ENCODE data around the gene DBI. TPM values are rescaled to one million over a fixed set of nuclear protein-coding genes. Genes with fewer than 3 reads are reported as not detected.

Gene DBI
- polyA plus RNA-seq (ENCODE audit: insufficient read length in 4 of 4) = 100 to 1,000 TPM; 234 to 281 (median 238) TPM

GRCh38 chr2:119366649-119367471 lies at the start of gene DBI, which contains the start of gene C2orf76:
Gene DBI, plus strand, starts transcription at chr2:119366977. Its CDS starts 75 bp downstream, at chr2:119367052.
Gene C2orf76, minus strand, starts transcription at chr2:119366834. Its CDS starts 26,875 bp downstream, at chr2:119339959.
- DNase-seq (ENCODE audit: low read depth in 4 of 4, low spot score in 2 of 4) = peak; percentile 81 to 91 (median 86)

GRCh38 chr2:119317554-119317953 lies 49.2 kb upstream of the DBI start:
- DNase-seq (ENCODE audit: low read depth in 4 of 4, low spot score in 2 of 4) = no peak

GRCh38 chr2:119319593-119319992 lies 47.2 kb upstream of the DBI start:
- no peak for DNase-seq (ENCODE audit: low read depth in 4 of 4, low spot score in 2 of 4)

DNA sequence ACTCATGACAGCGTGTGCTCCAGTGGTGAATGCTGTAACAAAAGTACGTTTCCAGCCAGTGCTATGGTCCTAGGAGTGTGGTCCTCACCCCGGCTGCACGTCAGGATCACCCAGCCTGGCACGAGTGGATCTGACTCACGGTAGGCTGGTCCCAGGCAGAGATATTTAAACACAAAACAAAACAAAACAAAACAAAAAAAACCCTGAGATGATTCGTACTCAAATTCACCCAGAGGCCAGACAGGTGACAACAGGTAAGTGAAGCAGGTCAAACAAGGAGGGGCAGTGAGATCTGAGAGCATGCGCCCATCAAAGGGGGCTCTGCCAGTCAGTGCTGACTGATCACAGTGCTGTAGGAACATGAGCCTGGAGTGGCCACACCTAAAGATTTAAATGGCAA lies 43.3 kb upstream of the DBI start:
- DNase-seq (ENCODE audit: low read depth in 4 of 4, low spot score in 2 of 4) = no peak

DNA sequence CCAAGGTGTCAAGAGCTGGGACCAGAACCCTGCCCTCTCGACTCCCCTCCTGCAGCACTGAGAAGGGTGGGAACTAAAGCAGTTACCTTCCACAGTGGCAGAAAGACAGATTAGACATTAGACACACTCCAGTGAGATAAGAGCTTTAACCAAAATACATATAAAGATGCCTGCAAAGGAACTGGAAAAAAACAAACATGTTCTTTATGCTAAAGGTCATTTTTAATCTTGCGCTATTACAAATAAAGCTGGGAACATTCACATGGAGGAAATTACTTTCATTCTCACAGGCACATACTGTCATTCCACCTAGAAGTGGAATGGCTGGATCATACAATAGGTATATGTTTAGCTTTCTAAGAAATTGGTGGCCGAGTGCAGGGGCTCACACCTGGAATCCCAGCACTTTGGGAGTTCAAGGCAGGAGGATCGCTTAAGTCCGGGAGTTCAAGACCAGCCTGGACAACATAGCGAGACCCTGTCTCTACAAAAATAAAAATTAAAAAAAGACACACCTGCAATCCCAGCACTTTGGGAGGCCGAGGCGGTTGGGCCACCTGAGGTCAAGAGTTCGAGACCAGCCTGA lies 42.0 kb upstream of the DBI start:
- no peak for DNase-seq (ENCODE audit: low read depth in 4 of 4, low spot score in 2 of 4)

DNA sequence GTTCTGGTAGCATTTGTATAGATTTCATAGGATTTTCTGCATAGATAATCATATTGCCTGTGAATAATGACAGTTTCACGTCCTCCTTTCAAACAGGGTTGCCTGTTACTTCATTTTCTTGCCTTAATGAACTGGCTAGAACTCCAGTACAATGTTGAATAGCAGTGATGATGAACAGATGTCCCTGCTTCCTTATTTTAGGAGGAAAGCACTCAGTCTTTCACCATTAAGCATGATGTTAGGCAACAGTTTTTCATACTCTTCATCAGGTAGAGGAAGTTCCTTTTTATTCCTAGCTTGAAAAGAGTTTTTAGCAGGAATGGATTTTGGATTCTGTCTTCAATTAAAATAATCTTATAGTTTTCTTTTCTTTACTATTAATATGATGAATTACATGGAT lies 39.8 kb upstream of the DBI start:
- no peak for DNase-seq (ENCODE audit: low read depth in 4 of 4, low spot score in 2 of 4)

- DNase-seq (ENCODE audit: low read depth in 4 of 4, low spot score in 2 of 4) = no peak
Observed at GRCh38 chr2:119327431-119327830, 39.3 kb upstream of the DBI start.

- no peak for DNase-seq (ENCODE audit: low read depth in 4 of 4, low spot score in 2 of 4)
Observed at GRCh38 chr2:119332953-119333352, 33.8 kb upstream of the DBI start.

DNA sequence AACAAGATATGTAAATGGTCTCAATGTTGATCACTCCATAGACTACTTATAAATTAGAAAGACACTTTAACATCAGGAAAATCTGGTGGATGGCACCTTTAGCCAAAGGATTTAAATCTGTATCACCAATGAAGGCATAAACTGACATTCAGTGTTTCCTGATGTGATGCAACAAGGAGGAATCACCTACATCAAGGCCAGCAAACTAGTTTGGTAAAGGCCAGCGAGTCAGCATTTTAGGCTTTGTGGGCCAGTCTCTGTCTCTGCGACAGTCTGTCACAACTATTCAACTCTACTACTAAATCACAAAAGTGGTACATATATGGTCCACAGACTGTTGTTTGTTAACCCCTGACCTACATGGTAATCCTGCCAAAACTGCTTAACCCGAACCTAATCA lies 33.4 kb upstream of the DBI start:
- no peak for DNase-seq (ENCODE audit: low read depth in 4 of 4, low spot score in 2 of 4)

DNA sequence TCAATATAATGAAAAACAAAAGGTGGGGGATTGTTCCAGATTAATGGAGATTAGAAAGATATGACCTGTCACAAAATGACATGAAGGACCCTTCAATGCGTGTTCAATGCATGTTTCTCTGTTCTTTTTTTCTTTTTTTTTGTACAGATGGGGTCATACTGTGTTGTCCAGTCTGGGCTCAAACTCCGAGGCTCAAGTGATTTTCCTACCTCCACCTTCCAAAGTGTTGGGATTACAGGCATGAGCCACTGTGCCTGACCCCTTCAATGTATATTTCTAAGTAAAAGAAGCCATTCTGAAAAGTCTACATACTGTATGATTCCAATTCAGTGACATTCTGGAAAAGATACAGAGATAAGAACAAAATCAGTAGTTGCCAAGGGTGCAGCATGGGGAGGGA lies 32.9 kb upstream of the DBI start:
- no peak for DNase-seq (ENCODE audit: low read depth in 4 of 4, low spot score in 2 of 4)

DNA sequence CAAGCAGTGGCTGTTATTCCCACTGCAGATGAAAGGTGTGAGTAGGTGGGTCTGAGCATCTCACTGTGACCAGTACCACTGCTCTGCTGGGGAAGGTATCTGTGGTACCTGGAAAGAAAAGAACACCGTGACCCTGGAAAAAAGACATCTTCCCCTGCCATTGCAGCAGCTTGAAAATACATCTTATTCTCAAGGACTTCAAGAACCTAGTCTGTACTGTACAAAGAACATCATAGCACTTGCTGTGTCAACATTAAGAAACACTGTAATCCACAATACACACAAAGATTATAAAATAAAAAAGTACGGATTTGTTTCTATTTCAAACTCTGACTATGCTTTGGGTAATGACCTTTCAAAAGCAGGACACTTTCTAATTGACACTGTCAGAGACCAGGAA lies 29.0 kb upstream of the DBI start:
- no peak for DNase-seq (ENCODE audit: low read depth in 4 of 4, low spot score in 2 of 4)

DNA sequence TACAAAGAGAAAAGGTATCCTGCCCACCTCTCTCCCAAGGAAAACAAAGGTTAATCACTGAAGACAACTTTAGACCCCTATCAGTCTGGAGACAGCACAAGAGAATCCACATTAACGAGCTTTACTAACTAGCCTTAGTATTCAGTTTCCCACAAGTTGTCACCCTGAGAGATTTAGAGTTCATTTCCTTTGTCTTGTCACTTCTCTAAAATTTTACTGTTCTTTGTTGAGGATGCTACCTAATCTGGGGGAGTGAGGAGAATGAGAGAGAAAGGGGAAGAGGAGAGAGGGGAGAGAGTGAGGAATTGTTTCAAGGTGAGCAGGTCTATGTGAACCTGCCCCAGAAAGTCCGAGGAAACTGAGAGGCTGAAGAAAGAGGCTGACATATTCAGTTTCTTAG lies 28.5 kb upstream of the DBI start:
- DNase-seq (ENCODE audit: low read depth in 4 of 4, low spot score in 2 of 4) = no peak

DNA sequence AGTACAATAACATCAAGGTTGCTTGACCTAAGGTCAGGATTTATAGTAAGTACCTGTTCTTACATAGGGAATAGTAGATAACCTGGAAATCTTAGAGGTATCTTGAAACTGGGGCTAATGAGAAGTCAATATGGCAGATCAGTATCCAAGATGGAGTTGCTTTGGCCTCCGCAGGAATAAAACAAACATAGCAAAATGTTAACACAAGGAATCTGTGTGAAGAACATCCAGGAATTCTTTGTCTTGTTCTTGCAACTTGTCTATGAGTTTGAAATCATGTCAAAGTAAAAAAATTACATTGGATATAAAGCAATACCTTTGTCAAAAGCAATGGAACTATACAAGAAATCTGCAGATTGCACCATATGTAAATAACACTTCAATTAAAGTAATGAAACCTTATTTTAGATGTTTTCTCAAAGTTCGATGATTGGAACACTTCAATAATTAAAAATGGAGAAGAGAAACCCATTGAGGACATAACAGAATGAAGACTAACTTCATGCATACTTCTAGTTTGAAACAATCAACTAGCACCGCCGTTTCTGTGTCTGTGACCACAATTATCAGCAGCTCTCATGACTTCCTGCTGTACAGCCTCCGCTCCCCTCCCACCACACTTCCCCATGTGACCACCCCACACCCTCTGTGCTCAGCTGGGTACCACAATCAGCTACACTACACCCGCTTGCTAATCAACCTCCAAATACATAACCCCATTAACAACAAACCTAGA lies 27.8 kb upstream of the DBI start:
- no peak for DNase-seq (ENCODE audit: low read depth in 4 of 4, low spot score in 2 of 4)

- DNase-seq (ENCODE audit: low read depth in 4 of 4, low spot score in 2 of 4) = no peak
Observed at GRCh38 chr2:119339562-119339923, 27.2 kb upstream of the DBI start.

DNA sequence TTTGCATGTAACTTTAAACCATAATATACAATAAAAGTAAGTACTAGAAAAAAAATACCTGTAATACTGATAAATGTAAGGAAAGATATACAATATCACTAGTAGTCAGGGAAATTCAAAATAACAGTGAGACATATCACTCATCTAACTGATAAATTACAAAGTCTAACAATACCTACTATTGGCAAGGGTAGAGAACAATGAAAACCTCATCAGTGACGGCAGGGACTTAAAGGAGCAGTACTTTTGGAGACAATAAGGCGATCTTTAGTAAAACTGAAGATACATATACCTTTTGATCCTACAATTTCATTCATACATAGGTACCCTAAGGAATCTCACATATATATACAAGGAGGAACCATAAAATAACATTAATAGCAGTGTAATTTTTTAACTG lies 25.1 kb upstream of the DBI start:
- no peak for DNase-seq (ENCODE audit: low read depth in 4 of 4, low spot score in 2 of 4)

DNA sequence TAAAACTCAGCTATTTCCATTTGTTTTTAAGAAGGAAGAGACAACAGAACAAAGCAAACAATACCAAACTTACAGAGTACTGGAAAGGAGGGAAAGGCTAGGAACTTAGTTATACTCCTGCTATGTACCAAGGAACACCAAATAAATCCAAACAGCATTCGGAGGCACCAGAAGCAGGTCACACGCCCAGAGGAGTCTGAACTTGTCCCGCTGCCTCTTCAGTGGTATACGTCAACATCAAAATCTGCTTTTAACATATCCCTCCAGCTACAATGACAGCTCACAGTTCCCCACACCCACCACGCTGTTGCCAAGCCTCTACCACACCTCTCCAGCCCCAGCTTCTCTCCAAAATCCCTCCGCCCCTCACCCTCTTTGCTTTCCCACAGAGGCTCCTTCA lies 17.5 kb upstream of the DBI start:
- no peak for DNase-seq (ENCODE audit: low read depth in 4 of 4, low spot score in 2 of 4)

DNA sequence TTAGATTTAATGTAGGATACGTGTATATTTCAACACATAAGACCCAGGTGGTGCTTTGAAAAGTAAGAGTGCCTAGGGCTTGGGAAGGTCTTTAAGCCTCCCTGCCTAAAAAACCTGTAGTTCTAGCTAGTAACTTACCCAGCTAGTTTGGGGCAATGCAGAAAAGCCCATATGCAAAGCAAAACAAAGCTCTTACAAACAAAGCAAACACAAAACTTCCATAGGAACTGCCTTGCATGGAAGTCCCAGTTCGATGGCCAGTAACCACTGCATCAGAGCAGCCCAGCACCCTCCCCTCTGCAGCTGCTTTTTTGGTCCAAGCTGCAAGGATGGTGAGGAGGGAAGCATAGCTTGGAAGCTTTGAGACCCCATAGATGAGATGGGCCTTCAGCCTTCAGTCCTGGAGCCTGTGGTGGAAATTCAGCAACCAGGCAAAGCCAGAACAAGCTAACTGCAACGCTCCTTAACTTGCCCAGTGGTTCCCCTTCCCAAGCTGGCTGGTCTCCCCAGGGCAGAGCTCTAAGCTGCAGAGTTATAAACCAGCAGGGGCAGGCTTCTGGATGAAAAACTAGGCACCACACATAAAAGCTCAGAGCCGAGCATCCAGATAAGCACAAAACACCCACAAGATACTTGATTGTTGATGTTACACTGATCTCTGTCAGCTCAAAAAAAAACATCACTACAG lies 16.3 kb upstream of the DBI start:
- DNase-seq (ENCODE audit: low read depth in 4 of 4, low spot score in 2 of 4) = no peak

DNA sequence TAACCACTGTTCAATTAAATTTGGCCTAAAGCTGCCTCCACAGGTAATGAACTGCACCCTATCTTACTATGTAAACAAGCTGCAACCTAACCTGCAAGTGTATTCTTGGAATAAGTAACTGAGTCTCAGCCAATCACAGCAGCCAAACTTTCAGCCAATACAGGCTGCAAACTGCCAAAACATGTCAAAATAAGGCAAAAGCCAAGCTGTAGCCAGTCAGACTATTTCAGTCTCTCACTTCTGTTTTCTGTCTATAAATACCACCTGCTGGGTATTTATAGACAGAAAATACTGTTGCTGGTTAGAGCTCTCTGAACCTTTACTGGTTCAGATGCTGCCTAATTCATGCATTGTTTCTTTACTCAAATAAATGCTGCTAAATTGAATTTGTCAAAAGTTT lies 14.4 kb upstream of the DBI start:
- no peak for DNase-seq (ENCODE audit: low read depth in 4 of 4, low spot score in 2 of 4)

DNA sequence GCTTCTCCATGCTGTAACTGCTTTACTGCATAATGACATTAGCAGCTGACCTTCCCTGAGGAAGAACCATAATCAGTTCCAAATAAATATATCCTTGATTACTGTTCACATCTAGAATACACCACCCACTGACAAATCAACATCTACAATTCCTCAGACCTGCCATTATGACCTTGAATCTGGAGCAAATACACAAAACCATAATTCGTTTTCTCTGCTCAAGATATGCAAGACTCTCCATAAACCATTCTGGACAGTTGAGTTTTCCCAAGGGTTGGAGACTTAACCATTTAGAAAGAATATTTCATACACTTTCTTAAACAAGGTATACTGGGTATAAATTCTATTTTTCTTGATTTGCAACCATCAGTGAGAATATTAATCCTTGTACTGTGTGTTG lies 11.9 kb upstream of the DBI start:
- no peak for DNase-seq (ENCODE audit: low read depth in 4 of 4, low spot score in 2 of 4)

GRCh38 chr2:119359774-119360173 lies 7.0 kb upstream of the DBI start:
- no peak for DNase-seq (ENCODE audit: low read depth in 4 of 4, low spot score in 2 of 4)

DNA sequence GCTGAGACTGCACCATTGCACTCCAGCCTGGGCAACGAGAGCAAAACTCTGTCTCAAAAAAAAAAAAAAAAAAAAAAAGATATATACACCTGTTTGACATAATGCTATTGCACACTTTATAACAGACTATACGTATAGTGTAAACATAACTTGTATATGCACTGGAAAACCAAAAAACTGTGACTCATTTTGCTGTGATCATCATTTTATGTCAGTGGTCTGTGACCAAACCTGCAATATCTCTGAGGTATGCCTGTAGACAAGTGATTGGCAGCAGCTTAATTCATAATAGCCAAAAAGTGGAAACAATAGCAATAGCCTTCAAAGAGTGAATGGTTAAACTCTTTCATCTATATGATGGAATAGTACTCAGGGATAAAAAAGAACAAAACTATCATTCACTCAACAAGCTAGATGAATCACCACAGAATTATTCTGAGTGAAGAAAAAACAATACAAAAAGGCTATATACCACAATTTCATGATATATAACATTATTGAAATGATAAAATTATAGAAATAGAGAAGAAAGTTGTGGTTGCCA lies 6.3 kb upstream of the DBI start:
- no peak for DNase-seq (ENCODE audit: low read depth in 4 of 4, low spot score in 2 of 4)

Measured in left renal cortex interstitium (tissue), 4 donors.